ENCODE measurements around the gene MACROH2A1. TPM values are rescaled to one million over a fixed set of nuclear protein-coding genes. Genes with fewer than 3 reads are reported as not detected.

Gene MACROH2A1
- total and polyA plus RNA-seq, 10 of the 15 experiments (the other 5 are each of a cell fraction or from before 2014, with no cell fraction given), result 45.7 to 230 (median 196) TPM

DNA sequence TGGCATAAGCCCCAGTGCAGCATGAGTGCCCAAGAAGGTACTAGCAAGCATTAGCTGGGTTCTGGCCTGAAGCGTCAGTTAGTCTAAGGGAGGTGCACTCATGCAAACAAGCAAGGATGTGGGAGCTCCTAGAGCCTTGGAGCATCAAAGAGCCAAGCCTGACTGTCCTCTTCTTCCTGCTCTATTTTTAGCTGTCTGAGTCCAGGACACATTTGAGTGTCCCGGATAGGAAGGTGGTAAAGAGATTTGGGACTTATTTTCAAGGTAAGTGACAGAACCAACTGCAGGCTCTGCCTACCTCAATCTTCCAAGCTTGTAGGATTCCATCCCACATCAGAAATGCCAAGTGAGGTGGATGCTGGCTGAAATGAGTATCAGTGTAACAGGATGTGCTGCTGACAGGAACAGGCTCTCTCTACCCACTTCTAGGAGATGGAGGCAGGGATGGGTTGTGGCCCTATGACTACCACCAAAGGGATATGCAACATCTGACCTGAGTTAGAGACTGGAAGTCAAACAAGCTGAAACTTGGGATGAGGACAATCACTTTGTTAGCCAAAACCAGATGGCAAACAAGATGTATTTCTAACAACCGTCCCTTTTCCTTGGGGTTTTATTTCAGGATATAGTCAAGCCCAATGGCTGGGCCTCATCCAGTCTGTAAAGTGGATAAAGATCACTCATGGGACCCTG, 15.1 kb downstream of the MACROH2A1 start:
- intact Hi-C loops (cut with micrococcal nuclease; ENCODE audit: unreplicated experiment), result no loop called here
- BruUV-seq (replicated peaks), result no TSS peak
- no peaks in the 10 kb centered on the region for H3K27me3 ChIP-seq (replicated peaks in 1 of 2; ENCODE audit: control insufficient read depth in 2 of 2, insufficient read depth in 2 of 2, low read length in 1 of 2)
- CTCF ChIA-PET, result interaction anchor here (1.0 to 1.5 kb wide), 2 partner anchors 17 to 41 kb away, joined by 3 read pairs; no protein-coding TSS in a partner anchor
- H3K36me3 ChIP-seq (ENCODE audit: control insufficient read depth in 2 of 2, insufficient read depth in 2 of 2, low read length in 1 of 2), result peaks cover 40 to 55% of the 10 kb centered on the region in 2 experiments
- no peaks in the 10 kb centered on the region; the same call in 1 of the 2 replicates for H3K79me2 ChIP-seq (ENCODE audit: control insufficient read depth, insufficient read depth, low read length)
- WGBS (ENCODE audit: insufficient coverage, insufficient replicate concordance, low lambda C conversion rate, missing lambda C conversion rate), result 100% methylated on average over 3 of the region's 3 CpGs
- no peak for ATAC-seq
- FAIRE-seq, result no peak
- no peak overlapping the region for H2AFZ ChIP-seq (ENCODE audit: control insufficient read depth, low read depth, low read length)
- no peak for DNase-seq (ENCODE audit: low read depth, low spot score)
- H3K27ac ChIP-seq (ENCODE audit: control insufficient read depth, insufficient read depth), result no peak overlapping the region
- H3K4me3 ChIP-seq, result no peak overlapping the region
- SMC1A ChIA-PET (ENCODE audit: uncharacterized antibody, unreplicated experiment), result no interaction called here
- H3K4me1 ChIP-seq (ENCODE audit: control insufficient read depth, insufficient read depth, low read length), result no peaks in the 10 kb centered on the region
- H3K9ac ChIP-seq (ENCODE audit: control insufficient read depth, insufficient read depth, low read length), result no peak overlapping the region
- in situ Hi-C loops (cut with MboI), result no loop called here
- H3K4me2 ChIP-seq (ENCODE audit: control insufficient read depth, insufficient read depth), result no peak overlapping the region
- no peaks in the 10 kb centered on the region; the same call in none of the 2 replicates for H4K20me1 ChIP-seq (ENCODE audit: control insufficient read depth, insufficient read depth)
- RAD21 ChIA-PET (ENCODE audit: unreplicated experiment), result no interaction called here
- no peak for TF ChIP-seq SRF (IDR thresholded peaks at IDR 0.05; ENCODE audit: low read depth in 2 of 2, low read length in 2 of 2)
- POLR2A ChIA-PET, result no interaction called here
- no peaks in the 10 kb centered on the region for H3K9me3 ChIP-seq (replicated peaks; ENCODE audit: control insufficient read depth, insufficient read depth, low read length)

DNA sequence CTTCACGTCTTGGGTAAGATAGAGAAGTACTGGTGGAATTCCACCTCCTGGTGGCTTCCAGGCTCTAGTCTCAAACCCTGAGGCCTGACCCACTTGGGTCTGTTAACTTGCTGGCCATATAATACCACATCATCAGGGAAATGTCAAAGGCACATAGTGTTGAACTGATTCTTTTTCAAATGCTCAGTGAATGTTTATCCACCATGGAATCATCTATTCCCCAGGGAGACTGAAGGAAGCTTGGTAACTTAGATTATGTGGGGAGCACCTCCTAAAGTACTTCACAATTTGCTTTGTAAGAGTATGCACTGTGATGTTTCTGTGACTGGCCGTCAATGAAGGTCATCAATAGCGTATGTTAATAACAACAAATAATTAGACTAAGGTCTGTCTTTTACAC, 16.1 kb downstream of the MACROH2A1 start:
- RAD21 ChIA-PET (ENCODE audit: unreplicated experiment), result no interaction called here
- Histone ChIP-seq H4K20me1 (ENCODE audit: control insufficient read depth, insufficient read depth) (no peaks in the 10 kb centered on the region; the same call in none of the 2 replicates), H3K79me2 (ENCODE audit: control insufficient read depth, insufficient read depth, low read length) (no peaks in the 10 kb centered on the region; the same call in 1 of the 2 replicates), H2AFZ (ENCODE audit: control insufficient read depth, low read depth, low read length) (no peak overlapping the region), H3K4me1 (ENCODE audit: control insufficient read depth, insufficient read depth, low read length) (peaks cover 4% of the 10 kb centered on the region), H3K27me3 (replicated peaks in 1 of 2; ENCODE audit: control insufficient read depth in 2 of 2, insufficient read depth in 2 of 2, low read length in 1 of 2) (no peaks in the 10 kb centered on the region), H3K4me3 (no peak overlapping the region), H3K9ac (ENCODE audit: control insufficient read depth, insufficient read depth, low read length) (no peak overlapping the region), H3K36me3 (ENCODE audit: control insufficient read depth in 2 of 2, insufficient read depth in 2 of 2, low read length in 1 of 2) (peaks cover 44 to 64% of the 10 kb centered on the region in 2 experiments), H3K27ac (ENCODE audit: control insufficient read depth, insufficient read depth) (no peak overlapping the region), H3K9me3 (replicated peaks; ENCODE audit: control insufficient read depth, insufficient read depth, low read length) (no peaks in the 10 kb centered on the region), H3K4me2 (ENCODE audit: control insufficient read depth, insufficient read depth) (no peak overlapping the region)
- SMC1A ChIA-PET (ENCODE audit: uncharacterized antibody, unreplicated experiment), result no interaction called here
- DNase-seq (ENCODE audit: low read depth, low spot score) (no peak), FAIRE-seq (no peak), ATAC-seq (no peak)
- in situ Hi-C loops (cut with MboI), result no loop called here
- POLR2A ChIA-PET, result interaction anchor here (0.7 kb wide), 1 partner anchor 31 kb away, joined by 5 read pairs; no protein-coding TSS in a partner anchor
- WGBS (ENCODE audit: insufficient coverage, insufficient replicate concordance, low lambda C conversion rate, missing lambda C conversion rate), result 98% methylated on average over 3 of the region's 3 CpGs
- CTCF ChIA-PET, result interaction anchor here (1.5 kb wide), 1 partner anchor 42 kb away, joined by 3 read pairs; no protein-coding TSS in a partner anchor
- intact Hi-C loops (cut with micrococcal nuclease; ENCODE audit: unreplicated experiment), result no loop called here
- BruUV-seq (replicated peaks), result no TSS peak
- TF ChIP-seq RAD21 (IDR thresholded peaks at IDR 0.05; ENCODE audit: insufficient read depth, low read depth, low read length), result no peak
- TF ChIP-seq, protein P1, sequence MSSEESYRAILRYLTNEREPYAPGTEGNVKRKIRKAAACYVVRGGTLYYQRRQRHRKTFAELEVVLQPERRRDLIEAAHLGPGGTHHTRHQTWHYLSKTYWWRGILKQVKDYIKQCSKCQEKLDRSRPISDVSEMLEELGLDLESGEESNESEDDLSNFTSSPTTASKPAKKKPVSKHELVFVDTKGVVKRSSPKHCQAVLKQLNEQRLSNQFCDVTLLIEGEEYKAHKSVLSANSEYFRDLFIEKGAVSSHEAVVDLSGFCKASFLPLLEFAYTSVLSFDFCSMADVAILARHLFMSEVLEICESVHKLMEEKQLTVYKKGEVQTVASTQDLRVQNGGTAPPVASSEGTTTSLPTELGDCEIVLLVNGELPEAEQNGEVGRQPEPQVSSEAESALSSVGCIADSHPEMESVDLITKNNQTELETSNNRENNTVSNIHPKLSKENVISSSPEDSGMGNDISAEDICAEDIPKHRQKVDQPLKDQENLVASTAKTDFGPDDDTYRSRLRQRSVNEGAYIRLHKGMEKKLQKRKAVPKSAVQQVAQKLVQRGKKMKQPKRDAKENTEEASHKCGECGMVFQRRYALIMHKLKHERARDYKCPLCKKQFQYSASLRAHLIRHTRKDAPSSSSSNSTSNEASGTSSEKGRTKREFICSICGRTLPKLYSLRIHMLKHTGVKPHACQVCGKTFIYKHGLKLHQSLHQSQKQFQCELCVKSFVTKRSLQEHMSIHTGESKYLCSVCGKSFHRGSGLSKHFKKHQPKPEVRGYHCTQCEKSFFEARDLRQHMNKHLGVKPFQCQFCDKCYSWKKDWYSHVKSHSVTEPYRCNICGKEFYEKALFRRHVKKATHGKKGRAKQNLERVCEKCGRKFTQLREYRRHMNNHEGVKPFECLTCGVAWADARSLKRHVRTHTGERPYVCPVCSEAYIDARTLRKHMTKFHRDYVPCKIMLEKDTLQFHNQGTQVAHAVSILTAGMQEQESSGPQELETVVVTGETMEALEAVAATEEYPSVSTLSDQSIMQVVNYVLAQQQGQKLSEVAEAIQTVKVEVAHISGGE (CRISPR knock-in tag; IDR thresholded peaks at IDR 0.05), result no peak
- TF ChIP-seq, protein P2, sequence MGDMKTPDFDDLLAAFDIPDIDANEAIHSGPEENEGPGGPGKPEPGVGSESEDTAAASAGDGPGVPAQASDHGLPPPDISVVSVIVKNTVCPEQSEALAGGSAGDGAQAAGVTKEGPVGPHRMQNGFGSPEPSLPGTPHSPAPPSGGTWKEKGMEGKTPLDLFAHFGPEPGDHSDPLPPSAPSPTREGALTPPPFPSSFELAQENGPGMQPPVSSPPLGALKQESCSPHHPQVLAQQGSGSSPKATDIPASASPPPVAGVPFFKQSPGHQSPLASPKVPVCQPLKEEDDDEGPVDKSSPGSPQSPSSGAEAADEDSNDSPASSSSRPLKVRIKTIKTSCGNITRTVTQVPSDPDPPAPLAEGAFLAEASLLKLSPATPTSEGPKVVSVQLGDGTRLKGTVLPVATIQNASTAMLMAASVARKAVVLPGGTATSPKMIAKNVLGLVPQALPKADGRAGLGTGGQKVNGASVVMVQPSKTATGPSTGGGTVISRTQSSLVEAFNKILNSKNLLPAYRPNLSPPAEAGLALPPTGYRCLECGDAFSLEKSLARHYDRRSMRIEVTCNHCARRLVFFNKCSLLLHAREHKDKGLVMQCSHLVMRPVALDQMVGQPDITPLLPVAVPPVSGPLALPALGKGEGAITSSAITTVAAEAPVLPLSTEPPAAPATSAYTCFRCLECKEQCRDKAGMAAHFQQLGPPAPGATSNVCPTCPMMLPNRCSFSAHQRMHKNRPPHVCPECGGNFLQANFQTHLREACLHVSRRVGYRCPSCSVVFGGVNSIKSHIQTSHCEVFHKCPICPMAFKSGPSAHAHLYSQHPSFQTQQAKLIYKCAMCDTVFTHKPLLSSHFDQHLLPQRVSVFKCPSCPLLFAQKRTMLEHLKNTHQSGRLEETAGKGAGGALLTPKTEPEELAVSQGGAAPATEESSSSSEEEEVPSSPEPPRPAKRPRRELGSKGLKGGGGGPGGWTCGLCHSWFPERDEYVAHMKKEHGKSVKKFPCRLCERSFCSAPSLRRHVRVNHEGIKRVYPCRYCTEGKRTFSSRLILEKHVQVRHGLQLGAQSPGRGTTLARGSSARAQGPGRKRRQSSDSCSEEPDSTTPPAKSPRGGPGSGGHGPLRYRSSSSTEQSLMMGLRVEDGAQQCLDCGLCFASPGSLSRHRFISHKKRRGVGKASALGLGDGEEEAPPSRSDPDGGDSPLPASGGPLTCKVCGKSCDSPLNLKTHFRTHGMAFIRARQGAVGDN (IDR thresholded peaks at IDR 0.05), result no peak
- TF ChIP-seq MEF2B (IDR thresholded peaks at IDR 0.05; ENCODE audit: partially characterized antibody, poor library complexity, severe bottlenecking), result no peak
- TF ChIP-seq CREB1 (IDR thresholded peaks at IDR 0.05; ENCODE audit: low read depth), result no peak
- no peak for TF ChIP-seq CHD1 (IDR thresholded peaks at IDR 0.05; ENCODE audit: low read depth, low read length)
